IMR-90 (cell line): ENCODE data around the gene SETD2.
A peak's percentile ranks its signal among the peaks of the same experiment; 100 is the strongest.

Source experiments
- CEBPB ChIP-seq: IDR thresholded peaks from 2 replicates; pipeline ENCODE4 v1.6.1; 2012; ENCODE audit warnings: low read depth, low read length, improper control_type of control experiment
- ELK1 ChIP-seq: fragments of 150-350 bp; IDR thresholded peaks from 2 replicates; pipeline ENCODE4 v1.6.1; 2016; ENCODE audit warnings: low read depth, mild to moderate bottlenecking, low read length, moderate library complexity, borderline replicate concordance
- MAZ ChIP-seq: IDR thresholded peaks from 2 replicates; pipeline ENCODE4 v1.6.1; 2012; ENCODE audit warnings: low read depth, mild to moderate bottlenecking, low read length, improper control_type of control experiment, moderate library complexity, borderline replicate concordance
- NFE2L2 ChIP-seq: fragments of 150-350 bp; IDR thresholded peaks from 2 replicates; pipeline ENCODE4 v1.6.1; 2016; ENCODE audit warnings: low read depth, mild to moderate bottlenecking, low read length
- POLR2A ChIP-seq: IDR thresholded peaks from 2 replicates; pipeline ENCODE4 v1.6.1; 2012; ENCODE audit warnings: mild to moderate bottlenecking, low read depth, low read length
- TF ChIP-seq, protein P1 (sequence below): conservative IDR thresholded peaks from 2 replicates; pipeline ENCODE4 v1.5.1; 2012; ENCODE audit warnings: mild to moderate bottlenecking, low read depth, low read length, improper control_type of control experiment

- TF ChIP-seq NFE2L2 (no peak), ELK1 (no peak), MAZ (no peak), CEBPB (peak; percentile 51), POLR2A (no peak)
- TF ChIP-seq, protein P1, sequence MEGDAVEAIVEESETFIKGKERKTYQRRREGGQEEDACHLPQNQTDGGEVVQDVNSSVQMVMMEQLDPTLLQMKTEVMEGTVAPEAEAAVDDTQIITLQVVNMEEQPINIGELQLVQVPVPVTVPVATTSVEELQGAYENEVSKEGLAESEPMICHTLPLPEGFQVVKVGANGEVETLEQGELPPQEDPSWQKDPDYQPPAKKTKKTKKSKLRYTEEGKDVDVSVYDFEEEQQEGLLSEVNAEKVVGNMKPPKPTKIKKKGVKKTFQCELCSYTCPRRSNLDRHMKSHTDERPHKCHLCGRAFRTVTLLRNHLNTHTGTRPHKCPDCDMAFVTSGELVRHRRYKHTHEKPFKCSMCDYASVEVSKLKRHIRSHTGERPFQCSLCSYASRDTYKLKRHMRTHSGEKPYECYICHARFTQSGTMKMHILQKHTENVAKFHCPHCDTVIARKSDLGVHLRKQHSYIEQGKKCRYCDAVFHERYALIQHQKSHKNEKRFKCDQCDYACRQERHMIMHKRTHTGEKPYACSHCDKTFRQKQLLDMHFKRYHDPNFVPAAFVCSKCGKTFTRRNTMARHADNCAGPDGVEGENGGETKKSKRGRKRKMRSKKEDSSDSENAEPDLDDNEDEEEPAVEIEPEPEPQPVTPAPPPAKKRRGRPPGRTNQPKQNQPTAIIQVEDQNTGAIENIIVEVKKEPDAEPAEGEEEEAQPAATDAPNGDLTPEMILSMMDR, result no peak
Measured at GRCh38 chr3:47161983-47162696, 1.8 kb downstream of the SETD2 start.
